Measurements from ENCODE around the gene CYTH4. TPM values are rescaled to one million over a fixed set of nuclear protein-coding genes. Genes with fewer than 3 reads are reported as not detected.

Gene CYTH4
- total RNA-seq, 4 donors from 2014 or later = 0.55 to 4.3 (median 2.7) TPM

- 80% methylated on average over 2 of the region's 2 CpGs for WGBS
- Histone ChIP-seq H3K9me3 (no peaks in the 10 kb centered on the region), H3K27ac (no peak overlapping the region), H3K4me3 (no peak overlapping the region), H3K27me3 (no peaks in the 10 kb centered on the region), H3K36me3 (no peaks in the 10 kb centered on the region), H3K4me1 (peaks cover 28% of the 10 kb centered on the region)
- TF ChIP-seq POLR2AphosphoS5 (IDR thresholded peaks at IDR 0.05) = no peak
- no peak for TF ChIP-seq CTCF (IDR thresholded peaks at IDR 0.05)
- no peak for TF ChIP-seq POLR2A (IDR thresholded peaks at IDR 0.05)
- no peak for TF ChIP-seq EP300 (IDR thresholded peaks at IDR 0.05)
- no peak for DNase-seq (ENCODE audit: low spot score in 2 of 2)
Observed at GRCh38 chr22:37305887-37306286, 23.6 kb downstream of the CYTH4 start.

DNA sequence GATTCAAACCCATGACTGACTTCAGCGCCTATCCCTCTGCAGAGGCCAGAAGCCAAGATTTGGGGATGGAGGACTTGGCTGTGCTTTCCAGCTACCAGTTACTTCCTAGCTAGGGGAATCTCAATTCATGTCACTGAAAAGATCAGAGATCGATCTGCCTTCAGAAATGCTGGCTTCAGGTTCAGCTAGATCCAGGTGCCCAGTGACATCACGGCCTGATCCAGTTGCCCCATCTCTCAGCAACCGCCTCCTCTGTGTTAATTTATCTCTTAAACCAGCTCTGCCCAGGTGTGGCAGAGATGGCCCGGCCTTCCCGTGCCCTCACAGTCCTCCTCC, 24.2 kb downstream of the CYTH4 start:
- H3K36me3 ChIP-seq = no peaks in the 10 kb centered on the region
- H3K27me3 ChIP-seq = no peaks in the 10 kb centered on the region
- H3K4me3 ChIP-seq = no peak overlapping the region
- peaks cover 26% of the 10 kb centered on the region for H3K4me1 ChIP-seq
- no peak overlapping the region for H3K27ac ChIP-seq
- TF ChIP-seq CTCF (IDR thresholded peaks at IDR 0.05) (no peak), EP300 (IDR thresholded peaks at IDR 0.05) (no peak), POLR2A (IDR thresholded peaks at IDR 0.05) (no peak), POLR2AphosphoS5 (IDR thresholded peaks at IDR 0.05) (no peak)
- 62% methylated on average over 6 of the region's 6 CpGs for WGBS
- no peaks in the 10 kb centered on the region for H3K9me3 ChIP-seq
- no peak for DNase-seq (ENCODE audit: low spot score in 2 of 2)

DNA sequence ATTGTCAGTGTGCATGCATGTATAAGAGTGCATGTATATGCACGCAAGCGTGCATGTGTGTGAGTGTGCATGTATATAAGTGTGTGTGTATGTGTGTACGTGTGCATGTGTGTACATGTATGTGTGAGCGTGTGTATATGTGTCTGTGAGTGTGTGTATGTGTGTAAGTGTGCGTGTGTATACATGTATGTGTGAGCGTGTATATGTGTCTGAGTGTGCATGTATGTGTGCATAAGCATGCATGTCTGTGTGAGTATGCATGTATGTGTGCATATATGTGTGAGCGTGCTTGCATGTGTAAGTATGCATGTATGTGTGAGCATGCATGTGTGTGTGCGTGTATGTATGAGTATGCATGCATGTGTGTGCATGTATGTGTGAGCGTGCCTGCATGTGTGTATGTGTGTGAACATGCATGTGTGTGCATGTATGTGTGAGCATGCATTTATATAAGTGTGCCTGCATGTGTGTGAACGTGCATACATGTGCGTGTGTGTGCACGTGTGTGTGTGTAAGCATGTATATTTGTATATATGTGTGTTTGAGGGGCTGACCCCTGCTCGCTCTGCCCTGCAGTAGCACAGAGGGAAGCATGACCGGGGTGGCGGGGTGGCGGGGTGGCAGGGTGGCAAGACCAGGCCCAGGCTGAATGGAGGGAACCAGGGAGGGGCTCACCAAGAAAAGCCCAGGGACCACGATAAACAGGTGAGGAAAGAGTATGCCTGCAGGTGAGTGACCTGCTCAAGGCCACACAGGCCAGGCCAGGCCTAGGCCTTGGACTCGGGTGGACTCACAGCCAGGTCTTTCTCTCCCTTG, 26.3 kb downstream of the CYTH4 start:
- no peak for DNase-seq (ENCODE audit: low spot score in 2 of 2)
- 89% methylated on average over 18 of the region's 18 CpGs for WGBS
- TF ChIP-seq POLR2A (IDR thresholded peaks at IDR 0.05) (no peak), CTCF (IDR thresholded peaks at IDR 0.05) (no peak), POLR2AphosphoS5 (IDR thresholded peaks at IDR 0.05) (no peak), EP300 (IDR thresholded peaks at IDR 0.05) (no peak)
- Histone ChIP-seq H3K9me3 (no peaks in the 10 kb centered on the region), H3K4me3 (no peak overlapping the region), H3K27ac (no peak overlapping the region), H3K36me3 (no peaks in the 10 kb centered on the region), H3K4me1 (peaks cover 26% of the 10 kb centered on the region), H3K27me3 (peaks cover 6% of the 10 kb centered on the region)

- Histone ChIP-seq H3K27me3 (peaks cover 15% of the 10 kb centered on the region), H3K36me3 (no peaks in the 10 kb centered on the region), H3K9me3 (no peaks in the 10 kb centered on the region), H3K27ac (no peak overlapping the region), H3K4me3 (no peak overlapping the region), H3K4me1 (peaks cover 29% of the 10 kb centered on the region)
- DNase-seq (ENCODE audit: low spot score in 2 of 2) = no peak
- 90% methylated on average over 8 of the region's 26 CpGs for WGBS
- TF ChIP-seq POLR2A (IDR thresholded peaks at IDR 0.05) (no peak), CTCF (IDR thresholded peaks at IDR 0.05) (no peak), POLR2AphosphoS5 (IDR thresholded peaks at IDR 0.05) (no peak), EP300 (IDR thresholded peaks at IDR 0.05) (no peak)
Observed at GRCh38 chr22:37309211-37310074, 27.1 kb downstream of the CYTH4 start.

GRCh38 chr22:37310075-37310606, 27.8 kb downstream of the CYTH4 start:
- no peak overlapping the region for H3K4me3 ChIP-seq
- peaks cover 19% of the 10 kb centered on the region for H3K27me3 ChIP-seq
- TF ChIP-seq POLR2A (IDR thresholded peaks at IDR 0.05) (no peak), EP300 (IDR thresholded peaks at IDR 0.05) (no peak), CTCF (IDR thresholded peaks at IDR 0.05) (no peak), POLR2AphosphoS5 (IDR thresholded peaks at IDR 0.05) (no peak)
- H3K4me1 ChIP-seq = peaks cover 31% of the 10 kb centered on the region
- 64% methylated on average over 10 of the region's 11 CpGs for WGBS
- no peaks in the 10 kb centered on the region for H3K36me3 ChIP-seq
- H3K9me3 ChIP-seq = no peaks in the 10 kb centered on the region
- no peak overlapping the region for H3K27ac ChIP-seq
- no peak for DNase-seq (ENCODE audit: low spot score in 2 of 2)
